Sigmoid colon (tissue), 7 donors: Measurements from ENCODE around the gene ASAP3. TPM values are rescaled to one million over a fixed set of nuclear protein-coding genes. Genes with fewer than 3 reads are reported as not detected.

Source experiments
- DNase-seq: peaks from one replicate; pipeline ENCODE4 v3.0.0-alpha.2; 2019
- H3K27ac ChIP-seq, 4 donors: fragments of 200-600 bp; sonication (generic); one replicate each; pipeline ENCODE4 v1.5.1; 2016 to 2019; ENCODE audit warnings: mild to moderate bottlenecking in 1 of 4
- H3K27me3 ChIP-seq, 3 donors: fragments of 200-600 bp; sonication (generic); one replicate each; pipeline ENCODE4 v1.5.1; 2019; ENCODE audit warnings: mild to moderate bottlenecking in 1 of 3
- H3K36me3 ChIP-seq, 4 donors: fragments of 200-600 bp; sonication (generic); one replicate each; pipeline ENCODE4 v1.5.1; 2016 to 2019
- H3K4me1 ChIP-seq, 4 donors: fragments of 200-600 bp; sonication (generic); one replicate each; pipeline ENCODE4 v1.5.1; 2017 to 2019
- H3K4me3 ChIP-seq, 4 donors: fragments of 200-600 bp; sonication (generic); one replicate each; pipeline ENCODE4 v1.5.1; 2017 to 2019; ENCODE audit warnings: mild to moderate bottlenecking in 2 of 4, moderate library complexity in 1 of 4
- H3K9me3 ChIP-seq, 4 donors: fragments of 200-600 bp in 3 of 4; sonication (generic) in 3 of 4; one replicate each; pipeline versions ENCODE4 v1.5.1 to v1.6.1; 2013 to 2019
- EP300 ChIP-seq, 4 donors: sonication (generic); formaldehyde crosslinking; IDR thresholded peaks; one replicate each; pipeline ENCODE4 v1.6.1; 2017; ENCODE audit warnings: antibody characterized with exemption in 4 of 4
- POLR2A ChIP-seq, 2 donors: fragments of 450-650 bp; IDR thresholded peaks; one replicate each; pipeline ENCODE4 v1.6.1; 2016; ENCODE audit warnings: antibody characterized with exemption in 2 of 2, mild to moderate bottlenecking in 2 of 2, moderate library complexity in 2 of 2
- POLR2AphosphoS5 ChIP-seq, 4 donors: sonication (generic); formaldehyde crosslinking; IDR thresholded peaks; one replicate each; pipeline ENCODE4 v1.6.1; 2017; ENCODE audit warnings: antibody characterized with exemption in 4 of 4
- whole genome bisulfite sequencing, 2 donors: extraction: QIAGEN DNeasy Blood & Tissue Kit; methylation state at CpG; one replicate each; pipeline ENCODE4 v1.1.7; 2013; 5-methylcytosine and 5-hydroxymethylcytosine counted together
- intact Hi-C: fragments of 100-400 bp; cut with DNase I; formaldehyde crosslinking; loops from one replicate; pipeline ENCODE4 v1.15.1; 2023
- polyA plus RNA-seq, 3 donors: library from polyadenylated mRNA; stranded (reverse); fragments of 200-250 nt; gene quantifications; one replicate each; pipeline ENCODE4 v1.2.3, GENCODE V29; 2013
- total RNA-seq, 4 donors: library from RNA; depleted of rRNA; stranded (reverse); fragments of >200 nt; gene quantifications; one replicate each; pipeline ENCODE4 v1.1.0, GENCODE V29; 2016
- TF ChIP-seq, protein P1 (sequence below), 4 experiments: fragments of 450-650 bp in 3 of 4; fragments of 200-600 bp in 1 of 4; IDR thresholded peaks; one replicate each; pipeline ENCODE4 v1.5.1; 2016 to 2019; ENCODE audit warnings: antibody characterized with exemption in 4 of 4, mild to moderate bottlenecking in 3 of 4, moderate library complexity in 2 of 4
- donor health status: healthy with polysubstance abuse.
- donor health status: Bipolar disorder and iron deficiency.
- donor health status: healthy.

Gene ASAP3
- total and polyA plus RNA-seq, 7 donors, result 20.6 to 51.0 (median 22.5) TPM

DNA sequence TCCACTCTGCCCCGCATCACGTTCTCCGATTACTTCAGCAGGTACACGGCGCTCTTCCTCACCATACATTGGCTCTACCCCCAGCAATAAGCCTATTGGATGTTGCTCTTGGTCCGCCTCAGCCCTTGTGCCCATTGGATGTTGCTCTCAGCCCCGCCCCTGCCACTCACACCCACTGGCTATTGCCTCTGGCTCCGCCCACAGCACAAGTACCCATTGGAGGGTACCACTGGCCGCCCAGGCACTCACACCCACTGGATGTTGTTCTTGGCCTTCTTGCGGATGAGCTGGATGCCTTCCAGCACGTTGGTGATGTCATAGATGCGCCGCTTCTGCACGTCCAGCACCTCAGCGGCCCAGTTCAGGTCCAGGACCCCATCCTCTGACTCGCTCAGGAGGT lies 37.6 kb upstream of the ASAP3 start:
- WGBS, 2 donors, result 96 to 97% methylated on average over 16 of the region's 16 CpGs

DNA sequence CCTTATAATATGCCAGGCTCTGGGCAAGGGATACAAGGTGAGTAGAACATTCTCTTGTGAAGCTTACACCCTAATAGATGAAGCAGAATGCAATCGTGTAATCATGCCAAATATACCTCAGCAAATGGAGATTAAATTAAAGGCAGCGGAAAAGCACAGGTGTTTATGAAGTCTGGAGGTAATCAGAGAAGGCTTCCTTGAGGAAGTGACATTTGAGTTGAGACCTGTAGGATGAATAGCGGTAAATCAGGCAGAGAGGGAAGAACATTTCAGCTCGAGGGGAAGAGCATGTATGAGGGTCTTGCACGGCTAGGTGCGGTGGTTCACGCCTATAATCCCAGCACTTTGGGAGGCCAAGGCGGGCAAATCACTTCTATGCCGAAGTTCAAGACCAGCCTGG lies 33.6 kb upstream of the ASAP3 start:
- WGBS, 2 donors, result 94% methylated on average over 9 of the region's 9 CpGs
- H3K27me3 ChIP-seq, result no peaks in the 10 kb centered on the region
- no peaks in the 10 kb centered on the region for H3K36me3 ChIP-seq
- no peak overlapping the region for H3K27ac ChIP-seq
- intact Hi-C loops, result no loop called here
- TF ChIP-seq POLR2AphosphoS5 (IDR thresholded peaks at IDR 0.05) (no peak), POLR2A (IDR thresholded peaks at IDR 0.05) (no peak)
- H3K9me3 ChIP-seq, result no peaks in the 10 kb centered on the region
- H3K4me1 ChIP-seq, result no peaks in the 10 kb centered on the region
- H3K4me3 ChIP-seq, result no peak overlapping the region
- no peak for DNase-seq

More for the DNA sequence above, 37.6 kb upstream of the ASAP3 start:
- H3K4me3 ChIP-seq, result no peak overlapping the region
- no peak overlapping the region for H3K27ac ChIP-seq
- H3K36me3 ChIP-seq, result no peaks in the 10 kb centered on the region
- H3K27me3 ChIP-seq, result peaks cover 0 to 8% (median 0%) of the 10 kb centered on the region in 3 donors
- no peaks in the 10 kb centered on the region for H3K4me1 ChIP-seq
- H3K9me3 ChIP-seq, result no peaks in the 10 kb centered on the region
- TF ChIP-seq, protein P1, sequence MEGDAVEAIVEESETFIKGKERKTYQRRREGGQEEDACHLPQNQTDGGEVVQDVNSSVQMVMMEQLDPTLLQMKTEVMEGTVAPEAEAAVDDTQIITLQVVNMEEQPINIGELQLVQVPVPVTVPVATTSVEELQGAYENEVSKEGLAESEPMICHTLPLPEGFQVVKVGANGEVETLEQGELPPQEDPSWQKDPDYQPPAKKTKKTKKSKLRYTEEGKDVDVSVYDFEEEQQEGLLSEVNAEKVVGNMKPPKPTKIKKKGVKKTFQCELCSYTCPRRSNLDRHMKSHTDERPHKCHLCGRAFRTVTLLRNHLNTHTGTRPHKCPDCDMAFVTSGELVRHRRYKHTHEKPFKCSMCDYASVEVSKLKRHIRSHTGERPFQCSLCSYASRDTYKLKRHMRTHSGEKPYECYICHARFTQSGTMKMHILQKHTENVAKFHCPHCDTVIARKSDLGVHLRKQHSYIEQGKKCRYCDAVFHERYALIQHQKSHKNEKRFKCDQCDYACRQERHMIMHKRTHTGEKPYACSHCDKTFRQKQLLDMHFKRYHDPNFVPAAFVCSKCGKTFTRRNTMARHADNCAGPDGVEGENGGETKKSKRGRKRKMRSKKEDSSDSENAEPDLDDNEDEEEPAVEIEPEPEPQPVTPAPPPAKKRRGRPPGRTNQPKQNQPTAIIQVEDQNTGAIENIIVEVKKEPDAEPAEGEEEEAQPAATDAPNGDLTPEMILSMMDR (IDR thresholded peaks at IDR 0.05), result no peak
- TF ChIP-seq POLR2AphosphoS5 (IDR thresholded peaks at IDR 0.05) (no peak), POLR2A (IDR thresholded peaks at IDR 0.05) (no peak), EP300 (IDR thresholded peaks at IDR 0.05) (no peak)
- no peak for DNase-seq
- intact Hi-C loops, result no loop called here

DNA sequence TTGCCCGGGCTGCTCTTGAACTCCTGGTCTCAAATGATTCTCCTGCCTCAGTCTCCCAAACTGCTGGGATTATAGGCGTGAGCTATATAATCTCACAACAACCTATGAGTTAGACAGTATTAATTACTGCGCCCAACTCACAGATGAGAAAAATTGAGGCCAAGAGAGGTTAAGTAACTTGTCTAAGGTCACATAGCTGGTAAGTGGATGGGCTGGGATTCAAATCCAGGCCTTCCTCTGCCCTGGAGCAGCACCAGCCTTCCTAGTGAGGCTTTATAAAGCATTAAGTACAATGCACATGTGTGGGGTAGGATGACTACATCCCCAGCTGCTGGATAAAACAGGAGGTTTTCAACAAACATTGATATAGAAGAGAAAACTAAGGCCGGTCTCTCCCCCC lies 31.9 kb upstream of the ASAP3 start:
- no peak for DNase-seq
- Histone ChIP-seq H3K4me1 (no peaks in the 10 kb centered on the region), H3K36me3 (no peaks in the 10 kb centered on the region), H3K27ac (no peak overlapping the region), H3K4me3 (no peak overlapping the region), H3K27me3 (no peaks in the 10 kb centered on the region), H3K9me3 (no peaks in the 10 kb centered on the region)
- WGBS, 2 donors, result 97 to 99% methylated on average over 4 of the region's 4 CpGs
- TF ChIP-seq EP300 (IDR thresholded peaks at IDR 0.05) (no peak), POLR2A (IDR thresholded peaks at IDR 0.05) (no peak), POLR2AphosphoS5 (IDR thresholded peaks at IDR 0.05) (no peak)
- TF ChIP-seq, protein P1 (IDR thresholded peaks at IDR 0.05), result no peak
- intact Hi-C loops, result no loop called here

DNA sequence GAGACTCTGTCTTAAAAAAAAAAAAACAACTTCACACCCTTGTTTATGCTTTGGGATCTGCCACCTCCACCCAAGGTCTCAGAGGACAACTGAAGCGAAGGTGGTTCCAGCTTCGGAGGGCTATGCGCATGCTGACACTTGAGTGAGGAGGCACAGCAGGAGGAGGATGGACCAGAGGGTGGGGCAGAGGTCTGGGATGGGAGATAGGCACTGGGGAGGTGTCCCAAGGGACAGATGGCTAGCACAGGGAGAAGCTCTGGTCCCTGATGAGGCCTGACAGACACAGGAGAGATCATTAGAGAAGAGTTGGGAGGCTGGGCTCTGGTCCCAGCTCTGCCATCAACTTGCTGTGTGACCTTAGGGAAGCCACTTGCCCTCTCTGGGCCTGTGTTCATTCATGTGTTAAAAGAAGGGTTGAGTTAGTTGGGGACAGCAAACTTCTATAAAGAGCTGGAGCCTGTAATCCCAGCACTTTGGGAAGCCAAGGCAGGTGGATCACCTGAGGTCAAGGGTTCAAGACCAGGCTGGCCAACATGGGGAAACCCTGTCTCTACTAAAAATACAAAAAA lies 30.2 kb upstream of the ASAP3 start:
- DNase-seq, result no peak
- H3K27me3 ChIP-seq, result no peaks in the 10 kb centered on the region
- no peaks in the 10 kb centered on the region for H3K4me1 ChIP-seq
- intact Hi-C loops, result no loop called here
- H3K36me3 ChIP-seq, result no peaks in the 10 kb centered on the region
- H3K27ac ChIP-seq, result no peak overlapping the region
- TF ChIP-seq, protein P1 (IDR thresholded peaks at IDR 0.05), result no peak
- TF ChIP-seq POLR2A (IDR thresholded peaks at IDR 0.05) (no peak), POLR2AphosphoS5 (IDR thresholded peaks at IDR 0.05) (no peak), EP300 (IDR thresholded peaks at IDR 0.05) (no peak)
- WGBS, 2 donors, result 92 to 96% methylated on average over 3 of the region's 3 CpGs
- no peak overlapping the region for H3K4me3 ChIP-seq
- H3K9me3 ChIP-seq, result no peaks in the 10 kb centered on the region

DNA sequence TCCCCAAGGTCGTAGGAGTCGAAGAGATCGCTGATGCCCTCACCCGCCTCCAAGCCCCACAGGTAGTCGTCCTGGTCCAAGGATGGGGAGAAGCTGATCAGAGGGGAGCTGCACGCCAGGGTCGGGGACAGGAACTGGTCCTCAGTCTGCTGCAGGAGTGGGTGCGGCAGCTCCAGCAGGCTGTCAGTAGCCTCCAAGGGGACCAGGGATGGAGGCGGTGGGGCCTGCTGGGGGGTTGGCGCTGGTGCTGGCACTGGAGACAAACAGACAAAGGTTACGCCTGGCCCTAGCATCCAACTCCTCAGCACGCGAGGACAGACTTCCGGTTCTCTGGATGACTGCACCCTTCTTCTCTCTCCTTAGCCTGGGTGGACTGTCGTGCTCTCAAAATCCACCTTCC lies 25.9 kb upstream of the ASAP3 start:
- no peak for TF ChIP-seq POLR2AphosphoS5 (IDR thresholded peaks at IDR 0.05)
- TF ChIP-seq, protein P1 (IDR thresholded peaks at IDR 0.05), result no peak
- no peak for TF ChIP-seq EP300 (IDR thresholded peaks at IDR 0.05)
- TF ChIP-seq POLR2A (IDR thresholded peaks at IDR 0.05), result no peak
- DNase-seq, result no peak
- Histone ChIP-seq H3K4me3 (no peak overlapping the region), H3K27ac (no peak overlapping the region), H3K4me1 (no peaks in the 10 kb centered on the region), H3K9me3 (no peaks in the 10 kb centered on the region), H3K27me3 (no peaks in the 10 kb centered on the region), H3K36me3 (no peaks in the 10 kb centered on the region)
- intact Hi-C loops, result no loop called here
- WGBS, 2 donors, result 95 to 96% methylated on average over 15 of the region's 15 CpGs
